C4-2B (cell line): ENCODE results near the gene GPRIN1.
"Not testable (repeated sequence)": the region's sequence is repeated elsewhere in the genome, so short reads cannot be mapped to it uniquely, and the experiment has no call there.

ENCODE experiments used
- CTCF ChIP-seq: fragments of 450-650 bp; conservative IDR thresholded peaks from 2 replicates; pipeline ENCODE4 v1.5.1; 2017; ENCODE audit warnings: mild to moderate bottlenecking
- ZFX ChIP-seq: fragments of 450-650 bp; IDR thresholded peaks from 2 replicates; pipeline ENCODE4 v1.6.1; 2017

- not testable (repeated sequence) for TF ChIP-seq CTCF, ZFX
These were observed 59.0 kb downstream of the GPRIN1 start for GRCh38 chr5:176550937-176551336.
